Small intestine (tissue), 7 donors: ENCODE results near the gene DOCK9. TPM values are rescaled to one million over a fixed set of nuclear protein-coding genes. Genes with fewer than 3 reads are reported as not detected.

Experiments used
- DNase-seq, 2 donors: peaks; one replicate each; pipeline versions ENCODE4 v3.0.0 to v3.0.0-alpha.2; 2013
- FAIRE-seq: peaks from 2 replicates; lab custom pipeline; 2012; peaks lifted over from hg19 to GRCh38; lab: Jason Lieb, UNC
- H3K27ac ChIP-seq, 3 donors: one replicate each; pipeline ENCODE4 v1.5.1; 2013; ENCODE audit warnings: low read length in 2 of 3, mild to moderate bottlenecking in 2 of 3, control low read depth in 1 of 3, inconsistent platforms in 1 of 3, low read depth in 1 of 3, moderate library complexity in 1 of 3
- H3K27me3 ChIP-seq, 3 donors: one replicate each; pipeline ENCODE4 v1.6.1; 2013; ENCODE audit warnings: low read length in 3 of 3, inconsistent platforms in 1 of 3; ENCODE audit not compliant: control insufficient read depth in 3 of 3, insufficient read depth in 3 of 3
- H3K36me3 ChIP-seq, 3 donors: one replicate each; pipeline ENCODE4 v1.6.1; 2013; ENCODE audit warnings: low read length in 3 of 3, inconsistent platforms in 1 of 3, low read depth in 1 of 3, mild to moderate bottlenecking in 1 of 3, moderate library complexity in 1 of 3; ENCODE audit not compliant: control insufficient read depth in 3 of 3, insufficient read depth in 2 of 3
- H3K4me1 ChIP-seq, 3 donors: one replicate each; pipeline ENCODE4 v1.6.1; 2013; ENCODE audit warnings: low read length in 2 of 3, inconsistent platforms in 1 of 3, low read depth in 1 of 3, mild to moderate bottlenecking in 1 of 3, moderate library complexity in 1 of 3; ENCODE audit not compliant: control insufficient read depth in 3 of 3, insufficient read depth in 2 of 3
- H3K4me3 ChIP-seq, 3 donors: one replicate each; pipeline ENCODE4 v1.5.1; 2013; ENCODE audit warnings: low read length in 3 of 3, control low read depth in 1 of 3, inconsistent platforms in 1 of 3, low read depth in 1 of 3, mild to moderate bottlenecking in 1 of 3, moderate library complexity in 1 of 3
- H3K9me3 ChIP-seq, 2 donors: one replicate each; pipeline ENCODE4 v1.6.1; 2013; ENCODE audit warnings: low read depth in 1 of 2, low read length in 1 of 2; ENCODE audit not compliant: control insufficient read depth in 2 of 2, insufficient read depth in 1 of 2
- WGBS, 3 donors: extraction: QIAGEN DNeasy Blood & Tissue Kit; methylation state at CpG; one replicate each; pipeline ENCODE4 v1.1.7; 2013; 5-methylcytosine and 5-hydroxymethylcytosine counted together
- polyA plus RNA-seq, 4 donors: library from polyadenylated mRNA; stranded (reverse) in 3 of 4; unstranded in 1 of 4; fragments of 200-250 nt in 3 of 4; fragments of 120-200 nt in 1 of 4; gene quantifications; one replicate each; pipeline versions ENCODE4 v1.2.1 to v1.2.3, GENCODE V29; 2013
- donor health status: healthy with polysubstance abuse.
- donor health status: control.
- donor health status: control.
- donor health status: Bipolar disorder and iron deficiency.
- donor health status: healthy.

DOCK9 gene
- polyA plus RNA-seq, 4 donors: 18.6 to 84.3 (median 37.0) TPM

DNA sequence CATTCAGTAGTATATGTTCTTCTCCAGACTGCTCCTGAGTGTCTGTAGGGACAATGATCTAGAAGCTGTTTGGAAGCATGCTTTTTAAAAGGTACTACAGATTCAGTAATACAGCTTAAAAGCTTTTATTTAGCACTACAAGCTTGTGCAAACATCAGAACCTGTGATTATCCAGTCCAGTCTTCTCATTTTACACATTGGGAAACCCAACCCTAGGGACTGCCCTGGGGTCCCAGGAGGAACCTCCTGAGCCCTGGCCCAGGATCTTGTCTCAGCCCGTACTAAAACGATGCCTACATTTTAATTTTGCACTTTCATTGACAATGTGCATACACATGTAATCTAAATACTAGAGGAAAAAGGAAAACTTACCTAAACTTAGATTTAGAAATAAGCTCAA lies 12.5 kb downstream of the DOCK9 start:
- no peak for FAIRE-seq
- H3K27ac ChIP-seq: no peak overlapping the region
- 90 to 97% (median 94%) methylated on average over 2 of the region's 2 CpGs for WGBS, 3 donors

DNA sequence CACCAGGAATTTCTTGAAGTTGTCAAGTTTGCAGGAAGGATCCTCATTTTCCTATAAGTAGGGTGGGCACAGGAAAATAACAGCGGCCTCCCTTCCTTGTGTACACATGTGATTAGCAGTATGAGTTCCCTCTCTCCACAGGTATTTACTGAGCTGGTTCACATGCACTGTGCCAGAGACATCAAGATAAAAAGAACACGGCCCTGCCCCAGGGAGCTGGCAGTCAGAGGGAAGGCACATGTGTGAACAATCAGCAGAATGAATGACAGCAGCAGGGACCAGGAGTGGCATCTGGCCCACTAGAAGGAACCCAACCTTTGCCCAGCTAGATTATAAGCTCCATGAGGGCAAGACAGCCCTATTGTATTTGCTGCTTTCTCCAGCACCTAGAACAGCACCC lies 13.9 kb downstream of the DOCK9 start:
- FAIRE-seq: no peak
- DNase-seq: peak in 1 of 2 donors; percentile 12
- Histone ChIP-seq H3K4me1 (peaks cover 0 to 5% (median 0%) of the 10 kb centered on the region in 3 donors), H3K27ac (no peak overlapping the region), H3K27me3 (no peaks in the 10 kb centered on the region), H3K9me3 (peaks cover 0 to 1% of the 10 kb centered on the region in 2 donors), H3K36me3 (no peaks in the 10 kb centered on the region), H3K4me3 (no peak overlapping the region)
- WGBS, 3 donors: 34 to 64% (median 51%) methylated on average over 2 of the region's 2 CpGs

More for the DNA sequence above, 12.5 kb downstream of the DOCK9 start:
- H3K36me3 ChIP-seq: no peaks in the 10 kb centered on the region
- H3K4me3 ChIP-seq: no peak overlapping the region
- H3K4me1 ChIP-seq: no peaks in the 10 kb centered on the region
- no peak for DNase-seq
- peaks cover 0 to 1% of the 10 kb centered on the region in 2 donors for H3K9me3 ChIP-seq
- no peaks in the 10 kb centered on the region for H3K27me3 ChIP-seq

DNA sequence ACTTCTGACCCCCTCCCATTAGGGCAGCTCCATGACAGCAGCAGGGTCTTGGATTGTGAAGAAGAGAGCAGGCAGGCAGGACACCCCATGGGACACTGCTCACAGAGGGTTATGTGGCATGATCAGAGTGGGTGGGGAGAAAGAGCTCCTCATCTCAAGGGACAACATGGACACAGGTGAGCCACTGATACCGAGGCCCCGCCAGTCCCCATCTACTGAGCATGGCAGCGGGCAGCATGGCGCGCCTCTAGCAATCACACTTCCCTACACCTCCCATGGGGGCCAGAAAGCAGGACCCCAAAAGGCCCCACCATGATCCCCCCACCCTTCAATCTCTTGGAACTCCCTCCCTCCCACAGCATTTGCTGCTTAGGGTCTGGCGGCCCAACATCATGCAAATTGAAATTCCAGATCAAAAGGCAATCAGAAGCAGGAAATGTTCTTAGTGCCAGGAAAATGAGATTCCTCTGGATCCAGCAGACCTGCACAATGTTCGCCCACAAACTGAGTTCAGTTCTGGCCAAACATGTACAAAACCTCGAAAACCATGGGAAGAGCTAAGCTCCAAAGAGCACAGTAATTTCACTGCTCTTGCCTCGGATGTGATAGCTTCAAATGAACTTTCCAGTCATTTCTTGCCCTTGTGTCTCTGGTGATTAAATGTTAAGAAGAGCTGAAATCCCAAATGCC lies 14.8 kb downstream of the DOCK9 start:
- no peak overlapping the region for H3K27ac ChIP-seq
- H3K4me1 ChIP-seq: peaks cover 0 to 5% (median 0%) of the 10 kb centered on the region in 3 donors
- no peak overlapping the region for H3K4me3 ChIP-seq
- DNase-seq (no peak), FAIRE-seq (no peak)
- H3K9me3 ChIP-seq: peaks cover 0 to 1% of the 10 kb centered on the region in 2 donors
- 89 to 96% (median 95%) methylated on average over 9 of the region's 9 CpGs for WGBS, 3 donors
- no peaks in the 10 kb centered on the region for H3K36me3 ChIP-seq
- no peaks in the 10 kb centered on the region for H3K27me3 ChIP-seq

DNA sequence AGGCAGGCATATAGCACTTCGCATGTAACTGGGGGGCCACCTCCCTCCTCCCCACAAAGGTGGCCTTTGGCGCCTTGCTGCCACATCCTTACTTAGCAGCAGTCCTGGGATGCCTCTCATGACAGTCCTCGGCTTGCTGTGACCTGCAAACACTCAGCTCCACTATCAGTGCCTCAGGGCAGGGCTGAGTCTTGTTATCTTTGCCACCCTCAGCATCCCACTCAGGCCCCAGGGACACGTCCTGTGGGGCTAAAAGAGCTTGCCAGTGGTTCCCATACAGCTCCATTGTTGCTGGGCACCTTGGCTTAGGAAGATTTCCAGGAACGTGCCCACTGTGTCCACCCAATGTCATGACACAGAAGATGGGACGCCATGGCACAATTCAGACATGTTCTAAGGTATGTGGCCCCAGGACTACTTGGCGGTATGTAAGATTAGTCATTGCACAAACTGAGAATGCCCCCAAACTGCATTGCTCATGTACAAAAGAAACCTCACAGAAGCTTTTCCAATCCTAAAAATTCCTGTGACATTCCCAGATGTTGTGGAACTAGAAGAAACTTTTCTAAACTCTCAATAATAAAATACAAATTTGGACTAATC lies 16.3 kb downstream of the DOCK9 start:
- Histone ChIP-seq H3K4me1 (peaks cover 0 to 5% (median 0%) of the 10 kb centered on the region in 3 donors), H3K9me3 (peaks cover 0 to 1% of the 10 kb centered on the region in 2 donors), H3K27me3 (no peaks in the 10 kb centered on the region), H3K27ac (no peak overlapping the region), H3K36me3 (no peaks in the 10 kb centered on the region), H3K4me3 (no peak overlapping the region)
- FAIRE-seq (no peak), DNase-seq (no peak)
- 93 to 96% (median 94%) methylated on average over 7 of the region's 7 CpGs for WGBS, 3 donors

DNA sequence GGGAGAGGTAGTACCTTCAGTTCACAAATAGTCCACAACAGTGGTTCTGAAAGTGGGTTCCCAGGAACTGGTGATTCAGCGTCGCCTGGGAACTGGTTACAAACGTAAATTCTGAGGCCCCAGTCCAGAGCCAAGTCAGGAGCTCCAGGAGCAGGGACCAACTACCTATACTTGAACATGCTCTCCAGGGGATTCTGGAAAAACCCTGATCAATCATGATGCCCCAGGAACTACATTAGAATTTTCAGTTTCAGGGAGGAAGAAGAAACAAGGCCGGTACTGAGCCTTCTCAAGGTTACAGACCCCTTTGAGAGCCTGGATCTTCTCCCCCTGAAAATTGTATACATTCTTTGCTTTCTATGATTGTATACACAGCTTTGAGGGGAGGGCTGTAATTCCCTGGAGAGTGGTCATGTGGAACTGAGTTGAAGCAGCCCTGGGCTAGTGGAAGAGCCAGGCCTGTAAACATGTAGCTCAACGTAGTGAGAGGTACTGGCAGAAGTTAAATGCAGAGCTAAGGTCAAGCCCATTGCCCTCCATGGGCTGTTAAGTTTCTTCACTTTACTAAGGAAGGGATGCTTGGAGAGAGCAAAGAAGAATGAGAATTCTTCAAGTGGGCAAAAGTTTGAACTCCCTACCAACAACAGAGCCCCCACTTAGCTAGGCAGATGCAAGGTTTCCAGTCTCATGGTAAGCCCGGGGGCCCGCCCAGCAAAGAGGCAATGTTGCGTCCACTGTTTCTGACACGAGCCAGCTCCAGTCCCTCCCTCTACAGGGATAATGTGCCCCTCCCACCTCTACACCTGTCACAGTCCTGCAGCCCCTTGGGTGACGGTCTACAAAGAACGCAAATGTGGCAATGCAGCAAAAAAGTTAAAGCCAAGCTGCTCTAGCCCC lies 17.0 kb downstream of the DOCK9 start:
- FAIRE-seq (no peak), DNase-seq (no peak)
- Histone ChIP-seq H3K4me3 (no peak overlapping the region), H3K27me3 (no peaks in the 10 kb centered on the region), H3K9me3 (peaks cover 0 to 1% of the 10 kb centered on the region in 2 donors), H3K36me3 (no peaks in the 10 kb centered on the region), H3K4me1 (peaks cover 0 to 5% (median 0%) of the 10 kb centered on the region in 3 donors), H3K27ac (no peak overlapping the region)
- WGBS, 3 donors: 84 to 96% (median 93%) methylated on average over 11 of the region's 11 CpGs

DNA sequence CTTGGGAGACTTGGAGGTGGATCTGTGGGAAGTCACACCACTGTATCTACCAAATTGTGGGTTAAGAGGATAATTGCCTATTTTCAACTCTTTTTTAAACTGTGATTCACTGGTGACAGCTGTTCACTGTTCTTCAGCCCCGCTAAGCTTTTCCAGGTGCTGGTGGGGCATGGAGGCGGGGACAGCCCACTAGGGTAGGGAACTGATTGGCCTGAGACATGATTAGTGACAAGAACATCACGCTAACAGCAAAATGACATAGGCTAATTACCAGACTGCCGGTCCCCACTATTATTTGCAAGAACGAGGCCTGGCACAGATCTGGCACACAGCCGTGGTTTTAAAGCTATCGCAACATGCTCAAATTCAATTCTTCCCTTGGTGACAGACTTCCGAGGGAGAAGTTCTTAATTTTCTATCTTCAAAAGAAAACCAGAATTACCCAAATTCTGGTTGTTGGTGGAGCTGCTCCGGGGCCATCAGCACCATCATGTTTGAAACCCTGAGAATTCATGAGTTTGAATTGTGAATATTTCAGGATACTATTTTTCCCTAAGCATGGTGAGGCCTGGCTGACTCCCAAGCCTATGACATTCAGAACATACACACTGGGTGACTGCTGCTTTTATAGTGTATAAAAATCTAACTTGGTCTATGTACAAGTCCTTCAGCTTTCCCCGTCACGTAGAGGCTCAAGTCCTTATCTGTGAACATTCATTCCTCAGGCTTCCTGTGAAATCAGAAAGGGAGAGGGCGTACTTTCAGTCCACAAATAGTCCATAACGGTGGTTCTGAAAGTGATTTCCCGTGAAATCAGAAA lies 17.9 kb downstream of the DOCK9 start:
- Histone ChIP-seq H3K27me3 (no peaks in the 10 kb centered on the region), H3K4me3 (no peak overlapping the region), H3K9me3 (peaks cover 0 to 1% of the 10 kb centered on the region in 2 donors), H3K27ac (no peak overlapping the region), H3K36me3 (no peaks in the 10 kb centered on the region), H3K4me1 (peaks cover 0 to 5% (median 0%) of the 10 kb centered on the region in 3 donors)
- FAIRE-seq: no peak
- WGBS, 3 donors: 87 to 95% (median 94%) methylated on average over 14 of the region's 14 CpGs
- DNase-seq: no peak

DNA sequence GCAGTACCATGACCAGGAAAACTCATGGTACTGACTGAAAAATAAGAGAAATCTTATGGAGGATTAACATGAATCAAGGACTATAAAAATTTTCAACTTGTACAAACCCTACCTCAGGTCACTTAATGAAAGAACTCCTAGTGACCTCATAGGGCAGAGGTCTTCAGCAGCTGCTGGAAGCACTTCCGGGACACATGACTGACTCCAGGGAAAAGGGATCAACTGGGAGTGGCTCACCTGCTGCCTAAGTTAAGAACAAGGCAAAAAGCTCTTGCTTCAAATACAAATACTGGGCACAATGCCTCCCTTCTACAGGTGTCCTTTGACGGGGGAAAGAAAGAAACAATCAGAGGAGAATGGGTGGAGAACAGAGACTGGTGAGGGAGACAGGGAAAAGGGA lies 18.6 kb downstream of the DOCK9 start:
- peaks cover 0 to 5% (median 0%) of the 10 kb centered on the region in 3 donors for H3K4me1 ChIP-seq
- no peak for FAIRE-seq

More for the DNA sequence above, 18.6 kb downstream of the DOCK9 start:
- H3K4me3 ChIP-seq: no peak overlapping the region
- no peaks in the 10 kb centered on the region for H3K36me3 ChIP-seq
- WGBS, 3 donors: 19 to 52% (median 32%) methylated on average over 2 of the region's 2 CpGs
- peaks cover 0 to 1% of the 10 kb centered on the region in 2 donors for H3K9me3 ChIP-seq
- peak; percentile 51 to 80 for DNase-seq
- peak overlapping the region in 1 of 3 donors; percentile 14 for H3K27ac ChIP-seq
- H3K27me3 ChIP-seq: no peaks in the 10 kb centered on the region
